Measurements from ENCODE around the gene KIT.

KIT gene

DNA sequence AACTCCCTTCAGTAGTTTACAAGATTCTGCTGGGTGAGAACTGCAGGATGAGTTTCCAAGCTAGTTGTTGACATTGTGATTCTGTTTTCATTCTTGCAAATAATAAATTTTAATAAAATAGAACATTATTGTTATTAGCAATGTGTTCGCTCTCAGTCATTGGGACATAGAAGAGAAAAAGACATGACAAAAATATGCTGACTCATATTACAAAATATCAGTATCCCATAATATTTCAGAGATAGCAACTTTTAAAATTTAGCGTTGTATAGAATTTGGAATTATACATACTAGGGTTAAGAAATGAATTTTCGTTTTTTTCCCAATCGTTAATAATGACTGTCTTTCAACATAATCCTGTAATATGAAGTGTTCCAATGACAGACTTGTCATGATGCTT, 45.4 kb downstream of the KIT start:
- DNase-seq (ENCODE audit: low read depth, low spot score) = no peak

DNA sequence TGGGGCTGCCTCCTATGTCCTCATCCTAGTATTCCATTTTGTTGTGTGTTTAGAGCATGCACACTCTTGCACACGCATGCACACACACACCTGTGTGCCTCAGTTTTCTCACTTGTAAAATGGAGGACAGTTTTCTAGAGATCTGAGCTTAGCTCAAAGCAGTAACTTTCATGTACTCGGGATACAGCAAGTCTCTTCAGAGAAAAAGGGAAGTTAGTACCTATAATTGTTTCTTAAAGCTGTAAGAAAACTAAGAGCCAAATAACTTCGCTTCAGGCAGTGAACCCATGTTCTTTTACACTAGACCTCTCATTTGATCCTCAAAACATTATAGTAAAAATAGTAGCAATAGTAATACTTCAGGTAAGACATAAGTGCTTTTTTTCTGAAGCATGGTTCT, 49.6 kb downstream of the KIT start:
- DNase-seq (ENCODE audit: low read depth, low spot score) = no peak

DNA sequence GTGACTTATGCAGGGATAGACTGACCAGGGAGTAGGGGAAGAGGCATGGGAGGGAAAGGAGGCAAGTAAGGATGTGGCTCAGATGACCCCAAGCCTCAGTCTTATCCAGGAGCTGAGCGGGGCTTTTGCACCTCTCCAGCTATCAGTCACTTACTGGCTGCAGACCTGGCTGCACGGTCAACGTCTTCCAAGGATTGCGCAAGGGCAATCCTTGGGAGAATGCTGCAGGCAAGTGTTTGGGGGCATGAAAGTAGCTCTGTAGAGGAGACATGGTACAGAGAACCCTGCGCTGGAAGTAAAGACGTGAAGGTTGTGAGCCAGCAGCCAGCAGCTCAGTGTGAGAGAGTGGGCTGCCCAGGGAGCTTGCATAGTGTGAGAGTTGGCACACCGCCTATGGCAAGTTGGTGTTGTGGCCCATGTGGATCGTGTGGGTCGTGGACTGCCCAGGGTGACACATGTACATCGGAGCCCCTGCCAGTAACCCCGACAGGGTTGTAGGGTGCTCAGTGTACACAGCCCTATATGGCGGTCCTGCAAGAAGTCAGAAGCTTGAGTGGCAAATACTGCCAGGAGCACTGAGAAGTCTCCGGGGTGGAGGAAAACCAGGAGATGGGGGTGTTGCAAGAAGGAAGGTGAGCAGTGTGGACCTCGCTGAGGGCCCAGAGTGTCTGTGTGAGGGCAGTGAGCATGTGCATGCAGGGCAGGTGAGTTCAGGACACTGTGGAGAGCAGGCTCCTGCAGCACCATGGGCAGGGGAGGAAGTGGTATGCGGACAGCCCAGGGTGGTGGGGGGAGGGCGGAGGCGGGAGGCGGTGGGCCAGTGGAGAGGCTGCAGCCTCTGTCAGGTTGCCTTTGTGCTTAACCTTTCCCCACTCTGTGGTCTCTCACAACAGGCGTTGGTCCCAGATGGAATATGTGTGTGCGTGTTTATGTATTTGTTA, 50.9 kb downstream of the KIT start:
- no peak for DNase-seq (ENCODE audit: low read depth, low spot score)

DNA sequence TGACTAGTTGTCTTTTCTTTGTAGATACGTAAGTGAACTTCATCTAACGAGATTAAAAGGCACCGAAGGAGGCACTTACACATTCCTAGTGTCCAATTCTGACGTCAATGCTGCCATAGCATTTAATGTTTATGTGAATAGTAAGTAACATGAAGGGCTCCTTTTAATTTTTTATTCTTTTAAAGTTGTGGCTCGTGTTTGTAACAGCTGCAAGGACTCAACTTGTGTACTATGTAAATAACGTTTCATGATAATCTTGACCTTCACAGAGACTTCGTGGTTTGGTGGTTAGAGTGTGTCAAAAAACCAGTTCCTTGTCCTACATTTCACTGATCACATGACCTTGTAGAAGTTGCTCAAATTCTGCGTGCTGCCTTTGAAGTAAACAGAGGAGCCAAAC, 51.6 kb downstream of the KIT start:
- DNase-seq (ENCODE audit: low read depth, low spot score) = no peak

DNA sequence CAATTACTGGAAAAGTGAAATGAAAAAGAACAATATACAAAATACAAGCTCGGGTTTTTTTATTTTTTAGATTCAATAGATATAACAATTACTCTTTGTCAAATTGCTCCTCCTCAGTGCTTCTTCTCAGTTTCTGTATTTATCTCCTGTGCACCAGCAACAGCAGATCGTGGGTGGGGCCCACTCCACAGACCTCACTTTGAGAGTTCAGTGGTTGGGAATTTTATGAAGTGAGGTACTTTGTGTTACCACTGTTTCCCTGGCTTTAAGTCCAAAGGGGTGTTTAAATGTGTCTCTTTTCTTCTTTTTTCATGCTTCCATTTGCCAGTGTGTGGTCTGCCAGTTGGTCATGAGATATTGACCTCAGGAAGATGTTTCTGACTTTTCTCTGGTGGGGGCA, 54.4 kb downstream of the KIT start:
- DNase-seq (ENCODE audit: low read depth, low spot score) = no peak

DNA sequence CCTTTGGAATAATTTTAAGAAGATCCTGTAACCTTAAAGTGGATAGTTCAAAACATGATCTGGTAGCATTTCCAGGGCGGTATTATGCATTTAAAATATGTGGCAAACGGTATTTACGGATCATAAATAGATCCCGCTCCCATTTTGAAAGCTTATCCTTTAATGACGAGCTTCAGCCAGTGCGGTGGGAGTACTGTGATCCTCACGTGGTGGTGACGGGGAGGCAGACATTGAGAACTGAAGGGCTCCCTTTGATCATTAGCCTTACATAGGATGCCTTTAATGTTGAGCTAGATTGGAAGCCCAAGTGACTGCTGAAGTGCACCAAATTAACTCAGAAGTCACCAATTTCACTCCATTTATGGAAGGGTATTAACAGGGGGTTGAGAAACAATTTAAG, 56.9 kb downstream of the KIT start:
- no peak for DNase-seq (ENCODE audit: low read depth, low spot score)

DNA sequence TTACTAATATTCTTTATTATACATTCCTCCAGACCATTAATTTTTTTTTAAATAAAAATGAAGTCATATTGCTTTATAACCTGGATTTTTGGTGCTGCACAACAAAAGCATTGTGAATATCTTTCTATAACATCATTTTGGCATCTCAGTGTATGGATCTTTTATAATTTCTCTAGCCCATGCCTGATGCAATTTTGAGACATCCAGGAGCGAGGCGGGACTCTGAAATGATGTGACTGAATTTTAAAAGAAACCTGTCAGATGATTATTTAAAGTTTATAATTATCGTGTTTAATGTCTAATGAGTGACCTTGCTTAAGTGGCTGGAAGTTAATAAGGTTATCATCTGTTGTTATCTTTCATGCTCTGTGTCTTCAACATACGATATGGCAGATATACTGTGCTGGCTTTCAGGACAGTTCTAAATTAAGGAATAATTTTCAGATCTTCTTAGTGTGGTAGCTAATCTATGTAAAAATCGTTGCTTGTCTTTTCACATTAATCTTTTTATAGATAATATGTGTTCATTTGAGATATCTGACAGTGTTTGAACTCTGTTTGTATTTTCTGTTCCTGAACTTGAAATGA, 58.8 kb downstream of the KIT start:
- DNase-seq (ENCODE audit: low read depth, low spot score) = no peak

DNA sequence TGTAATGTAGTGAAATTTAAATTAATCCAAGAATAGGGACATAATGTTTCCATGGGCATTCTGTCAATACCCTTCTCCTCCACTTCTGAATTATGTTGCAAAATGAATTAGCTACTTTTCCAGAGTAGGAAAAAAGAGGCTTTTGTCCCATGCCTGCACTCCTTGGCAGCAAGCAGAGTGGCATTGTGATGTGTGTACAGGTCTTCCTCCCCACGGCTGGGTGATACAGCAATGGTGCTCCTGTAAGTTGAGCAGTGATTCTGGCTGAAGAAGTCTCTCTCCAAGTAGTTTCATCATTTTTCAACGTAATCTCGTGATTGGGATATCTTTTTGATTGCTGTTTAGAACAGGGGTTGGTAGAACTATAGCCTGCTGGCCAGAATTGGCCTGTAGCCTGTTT, 59.9 kb downstream of the KIT start:
- DNase-seq (ENCODE audit: low read depth, low spot score) = no peak

DNA sequence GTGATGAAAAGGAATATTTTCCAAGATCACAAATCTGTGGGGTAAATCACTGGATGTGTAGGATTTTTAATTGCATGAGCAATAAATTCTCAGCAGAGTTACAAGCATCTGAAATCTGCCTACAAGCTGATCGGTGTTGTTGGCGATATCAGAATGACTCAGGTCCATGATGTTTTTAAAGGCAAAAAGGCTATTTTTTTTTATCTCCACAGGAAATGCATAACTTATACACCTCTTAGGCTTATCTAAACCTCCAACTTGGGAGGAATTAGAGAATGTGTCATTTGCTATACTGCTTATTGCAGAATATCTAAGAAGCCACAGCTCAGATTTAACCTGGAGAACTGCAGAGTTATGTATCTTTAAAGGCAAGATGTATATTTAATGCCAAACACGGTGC, 61.6 kb downstream of the KIT start:
- no peak for DNase-seq (ENCODE audit: low read depth, low spot score)

DNA sequence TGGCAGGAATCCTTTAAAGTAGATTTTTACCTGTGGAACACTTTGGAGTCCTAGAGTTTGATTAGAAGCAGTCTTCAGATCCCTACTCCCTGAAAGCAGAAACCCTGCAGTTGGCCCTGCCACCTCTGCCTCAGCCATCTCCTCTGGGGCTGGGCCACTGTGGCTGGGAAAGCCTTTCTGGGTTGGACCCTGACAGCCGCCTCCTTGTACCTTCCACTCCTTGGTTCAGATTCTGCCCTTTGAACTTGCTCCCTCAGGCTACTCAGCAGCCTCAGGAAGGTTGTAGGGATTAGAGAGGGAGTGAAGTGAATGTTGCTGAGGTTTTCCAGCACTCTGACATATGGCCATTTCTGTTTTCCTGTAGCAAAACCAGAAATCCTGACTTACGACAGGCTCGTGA, 65.5 kb downstream of the KIT start:
- no peak for DNase-seq (ENCODE audit: low read depth, low spot score)

DNA sequence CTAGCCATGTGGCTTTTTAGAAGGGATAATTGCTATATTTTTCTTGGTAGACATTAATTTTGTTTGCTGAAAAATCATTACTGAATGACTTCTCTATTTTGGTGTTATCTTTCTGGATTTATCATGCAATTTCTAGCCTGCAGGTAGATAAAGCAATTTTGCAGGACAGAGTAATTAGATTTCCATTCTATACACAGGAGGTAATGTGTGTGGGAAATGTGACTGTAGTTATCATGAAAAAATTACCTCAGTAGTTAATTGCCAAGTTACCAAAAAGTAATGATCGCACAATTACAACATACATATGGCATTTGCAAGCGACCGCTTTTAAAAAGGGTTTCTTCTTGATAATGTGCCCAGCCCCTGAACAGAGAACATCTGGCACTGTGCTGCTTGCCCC, 66.1 kb downstream of the KIT start:
- no peak for DNase-seq (ENCODE audit: low read depth, low spot score)

DNA sequence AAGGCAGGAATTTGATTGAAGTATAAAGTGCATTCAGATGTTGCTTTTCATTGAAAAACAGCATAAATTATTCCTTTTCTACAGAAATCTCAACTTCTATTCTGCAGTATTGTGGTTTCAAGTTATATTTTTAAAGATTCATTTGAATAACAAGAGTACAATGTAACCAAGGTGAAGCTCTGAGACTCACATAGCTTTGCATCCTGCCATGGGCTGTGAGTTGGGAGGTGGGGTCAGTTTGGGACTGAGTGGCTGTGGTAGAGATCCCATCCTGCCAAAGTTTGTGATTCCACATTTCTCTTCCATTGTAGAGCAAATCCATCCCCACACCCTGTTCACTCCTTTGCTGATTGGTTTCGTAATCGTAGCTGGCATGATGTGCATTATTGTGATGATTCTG, 69.2 kb downstream of the KIT start:
- DNase-seq (ENCODE audit: low read depth, low spot score) = no peak

DNA sequence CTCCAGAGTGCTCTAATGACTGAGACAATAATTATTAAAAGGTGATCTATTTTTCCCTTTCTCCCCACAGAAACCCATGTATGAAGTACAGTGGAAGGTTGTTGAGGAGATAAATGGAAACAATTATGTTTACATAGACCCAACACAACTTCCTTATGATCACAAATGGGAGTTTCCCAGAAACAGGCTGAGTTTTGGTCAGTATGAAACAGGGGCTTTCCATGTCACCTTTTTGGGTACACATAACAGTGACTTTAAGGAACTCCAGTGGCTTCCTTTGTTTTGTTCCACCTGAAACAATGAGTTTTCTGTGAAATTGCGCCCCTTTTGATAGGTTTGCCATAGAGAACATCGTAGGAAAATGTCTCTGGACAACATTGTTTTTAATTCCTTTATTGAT, 69.6 kb downstream of the KIT start:
- DNase-seq (ENCODE audit: low read depth, low spot score) = no peak

DNA sequence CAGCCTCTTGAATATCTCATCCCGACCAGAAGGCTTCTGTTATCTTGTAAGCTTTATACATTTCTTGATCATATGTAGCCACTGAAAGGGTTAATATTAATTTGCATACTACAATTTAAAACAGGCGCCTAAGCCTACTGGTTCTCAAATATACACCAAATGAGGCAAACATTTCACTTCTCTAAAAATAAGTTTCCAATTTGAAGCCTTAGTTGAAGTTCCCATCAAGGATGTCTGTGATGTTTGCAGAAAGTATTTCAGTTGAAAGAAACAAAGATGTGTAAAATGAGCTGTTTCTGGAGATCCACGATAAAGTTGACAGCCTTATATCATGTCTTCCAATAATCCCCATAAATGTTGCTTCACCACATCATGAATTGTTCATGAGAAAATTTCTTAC, 70.6 kb downstream of the KIT start:
- DNase-seq (ENCODE audit: low read depth, low spot score) = no peak

DNA sequence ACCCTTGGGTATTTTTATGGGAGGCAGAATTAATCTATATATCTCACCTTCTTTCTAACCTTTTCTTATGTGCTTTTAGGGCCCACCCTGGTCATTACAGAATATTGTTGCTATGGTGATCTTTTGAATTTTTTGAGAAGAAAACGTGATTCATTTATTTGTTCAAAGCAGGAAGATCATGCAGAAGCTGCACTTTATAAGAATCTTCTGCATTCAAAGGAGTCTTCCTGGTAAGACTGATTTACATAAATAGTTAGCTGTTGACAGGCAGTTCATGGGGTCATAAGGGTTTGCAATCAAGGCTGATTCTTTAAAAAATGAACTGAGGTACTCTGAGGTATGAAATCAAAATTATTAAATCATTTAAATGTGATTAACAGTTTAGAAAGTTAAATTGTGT, 71.5 kb downstream of the KIT start:
- no peak for DNase-seq (ENCODE audit: low read depth, low spot score)

DNA sequence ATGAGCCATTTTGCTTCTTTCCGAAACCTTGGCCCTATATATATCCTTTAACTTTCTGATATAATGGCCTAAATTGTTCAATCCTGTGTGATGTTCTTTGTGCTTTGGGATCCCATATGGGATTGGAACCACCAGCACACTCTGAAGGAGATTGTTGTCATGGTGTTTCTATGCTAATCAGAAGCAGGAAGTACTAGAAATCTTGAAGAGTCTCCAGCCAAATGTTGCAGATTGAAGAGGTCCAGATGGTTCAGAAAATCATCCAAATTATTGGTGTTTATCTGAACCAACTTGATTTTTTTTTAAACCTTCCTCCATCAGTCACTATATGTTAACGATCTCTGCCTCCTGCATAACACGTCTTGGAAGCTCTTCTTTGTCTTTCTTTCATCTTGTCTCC, 72.8 kb downstream of the KIT start:
- no peak for DNase-seq (ENCODE audit: low read depth, low spot score)

DNA sequence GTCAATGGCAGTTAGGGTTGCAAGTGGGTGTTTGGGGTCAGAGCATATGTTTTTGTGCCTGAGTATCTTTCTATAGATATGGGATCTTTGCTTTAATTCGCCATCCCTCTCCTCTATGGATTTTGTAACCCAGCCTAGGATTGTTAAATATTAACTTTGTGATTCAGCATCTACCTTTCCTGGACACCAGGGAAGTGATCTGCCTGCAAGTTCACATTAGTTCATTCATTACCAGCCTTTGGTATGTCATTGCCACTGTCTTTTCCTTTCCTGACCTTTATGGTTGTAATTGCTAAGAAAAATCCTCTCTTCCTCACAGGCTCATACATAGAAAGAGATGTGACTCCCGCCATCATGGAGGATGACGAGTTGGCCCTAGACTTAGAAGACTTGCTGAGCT, 73.8 kb downstream of the KIT start:
- DNase-seq (ENCODE audit: low read depth, low spot score) = no peak

DNA sequence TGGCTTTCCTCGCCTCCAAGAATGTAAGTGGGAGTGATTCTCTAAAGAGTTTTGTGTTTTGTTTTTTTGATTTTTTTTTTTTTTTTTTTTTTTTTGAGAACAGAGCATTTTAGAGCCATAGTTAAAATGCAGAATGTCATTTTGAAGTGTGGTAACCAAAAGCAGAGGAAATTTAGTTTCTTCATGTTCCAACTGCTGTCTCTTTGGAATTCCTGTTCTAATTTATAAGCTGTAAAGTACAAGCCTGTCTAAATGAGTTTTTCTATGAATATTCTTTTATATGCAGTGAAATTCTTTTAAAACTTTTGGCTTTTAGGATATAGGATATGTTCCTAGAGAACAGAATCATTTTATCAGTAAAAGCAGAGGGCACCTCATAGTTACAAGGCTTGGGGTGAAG, 74.2 kb downstream of the KIT start:
- DNase-seq (ENCODE audit: low read depth, low spot score) = no peak

DNA sequence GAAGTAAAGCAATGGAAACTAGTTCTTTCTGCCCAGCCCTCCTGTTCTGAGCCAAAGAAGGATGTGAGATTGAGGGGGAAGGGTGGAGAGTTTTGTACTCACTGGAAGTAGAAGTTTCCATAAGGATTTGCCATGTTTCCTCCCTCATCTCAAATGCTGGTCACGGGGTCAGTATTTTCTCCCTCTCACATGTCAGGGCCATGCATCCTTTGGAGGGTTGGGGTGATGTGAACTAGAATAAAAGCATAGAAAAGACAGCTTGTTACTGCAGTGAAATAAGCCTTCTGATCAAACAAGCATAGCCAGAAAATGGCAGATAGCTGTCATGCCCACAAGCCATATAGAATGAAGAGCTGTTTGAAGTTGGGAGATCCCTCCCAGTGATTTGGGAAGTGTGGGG, 79.7 kb downstream of the KIT start:
- DNase-seq (ENCODE audit: low read depth, low spot score) = no peak

DNA sequence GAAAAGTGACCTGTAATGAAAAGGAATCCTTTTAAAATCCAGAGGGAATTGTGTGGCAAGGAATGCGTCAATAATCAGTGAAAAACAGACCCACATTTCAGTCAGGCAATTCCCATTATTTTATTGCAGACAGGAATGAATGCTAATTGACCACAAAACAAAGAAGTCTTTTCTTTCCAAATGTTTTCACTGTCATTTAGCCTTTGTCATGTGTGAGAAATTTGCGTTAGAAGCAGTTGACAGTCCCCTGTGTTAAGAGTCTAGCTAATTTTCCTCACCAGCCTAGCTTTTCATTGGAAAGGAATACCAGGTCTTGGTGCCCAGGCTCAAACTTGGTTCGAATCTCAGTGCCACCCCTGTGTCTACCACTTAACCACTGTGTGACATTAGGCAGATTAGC, 83.4 kb downstream of the KIT start:
- no peak for DNase-seq (ENCODE audit: low read depth, low spot score)

DNA sequence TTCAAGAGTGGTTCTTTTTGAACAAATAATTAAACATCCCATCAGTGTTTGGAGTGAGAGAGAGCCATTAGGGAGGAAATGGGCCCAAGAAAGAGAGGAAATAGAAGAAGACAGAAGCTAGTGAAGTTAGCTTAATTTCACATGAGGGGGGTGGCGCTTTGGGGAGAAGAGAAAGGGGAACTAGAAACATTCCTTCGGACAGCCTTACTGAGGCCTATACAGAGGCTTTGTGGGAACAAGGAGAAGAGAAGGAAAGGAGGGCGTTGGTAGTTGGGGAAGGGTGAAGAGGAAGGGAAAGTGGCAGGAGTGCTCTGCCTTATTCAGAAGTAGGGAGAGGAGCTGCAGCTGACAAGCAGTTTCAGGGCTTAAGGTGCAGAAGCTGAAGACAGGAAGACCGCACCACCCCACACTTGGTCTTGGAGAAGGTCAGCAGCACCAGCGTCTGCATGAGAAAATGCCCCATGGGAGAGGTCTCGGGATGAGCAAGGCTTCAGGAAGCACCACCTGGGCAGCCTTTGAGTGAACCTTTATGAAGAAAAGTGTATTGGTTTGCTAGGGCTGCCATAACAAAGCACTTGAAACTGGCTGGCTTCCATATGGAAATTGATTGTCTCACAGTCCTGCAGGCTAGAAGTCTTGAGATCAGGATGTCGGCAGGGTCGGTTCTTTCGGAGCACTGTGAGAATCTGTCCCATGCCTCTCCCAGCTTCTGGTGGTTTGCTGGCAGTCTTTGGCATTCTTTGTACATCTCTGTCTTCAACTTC, 85.1 kb downstream of the KIT start:
- no peak for DNase-seq (ENCODE audit: low read depth, low spot score)

DNA sequence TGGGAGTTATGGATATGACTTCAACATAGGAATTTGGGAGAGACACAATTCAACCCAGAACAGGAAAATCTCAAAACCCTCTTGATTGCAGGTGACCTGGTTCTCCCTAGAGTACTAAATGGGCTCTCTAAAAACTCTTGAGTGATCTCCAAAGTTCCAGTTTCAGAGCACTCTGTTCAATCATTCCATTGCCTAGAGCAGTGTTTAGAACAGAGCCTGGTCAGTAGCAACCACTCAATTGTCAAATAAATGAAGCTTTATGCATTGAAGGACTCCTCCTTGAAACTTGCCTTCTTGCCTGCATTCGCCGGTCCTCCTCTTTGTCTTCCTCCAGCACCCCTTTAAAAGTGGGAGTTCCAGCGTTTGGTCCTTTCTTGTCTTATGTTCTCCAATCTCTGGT, 85.8 kb downstream of the KIT start:
- DNase-seq (ENCODE audit: low read depth, low spot score) = no peak

DNA sequence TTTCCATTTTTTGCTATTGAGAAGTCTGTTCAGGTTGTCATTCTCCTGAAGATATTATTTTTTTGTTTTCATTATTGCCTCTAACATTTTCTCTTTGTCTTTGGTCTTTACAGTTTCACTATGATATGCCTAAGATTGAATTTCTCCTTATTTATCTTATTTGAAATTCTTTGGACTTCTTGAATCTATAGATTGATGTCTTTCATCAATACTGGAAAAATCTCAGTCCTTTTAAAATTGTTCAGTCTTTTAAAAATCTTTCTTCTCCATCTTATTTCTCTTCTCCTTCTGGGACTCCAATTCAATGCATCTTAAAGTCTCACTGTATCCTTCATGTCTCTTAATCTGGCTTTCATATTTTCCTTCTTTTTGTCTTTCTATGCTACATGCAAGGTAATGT, 86.7 kb downstream of the KIT start:
- no peak for DNase-seq (ENCODE audit: low read depth, low spot score)
